ENCODE data around the gene TTF2.

- TF ChIP-seq POLR2AphosphoS5 (IDR thresholded peaks at IDR 0.05; ENCODE audit: low read depth, low read length) (no peak), POLR2A (IDR thresholded peaks at IDR 0.05; ENCODE audit: low read depth, low read length) (no peak), TAF1 (IDR thresholded peaks at IDR 0.05; ENCODE audit: low read depth, low read length) (no peak), SPI1 (IDR thresholded peaks at IDR 0.05; ENCODE audit: low read depth, low read length) (no peak), POU2F2 (IDR thresholded peaks at IDR 0.05; ENCODE audit: low read depth, low read length) (no peak)
These were observed 62.4 kb downstream of the TTF2 start for GRCh38 chr1:117122330-117123025.

All from GM12891 (cell line).